Gastroesophageal sphincter (tissue), 3 donors: ENCODE data around the gene ZSWIM5.

Experiments
- EP300 ChIP-seq: sonication (generic); formaldehyde crosslinking; IDR thresholded peaks from one replicate; pipeline ENCODE4 v1.6.1; 2017; ENCODE audit warnings: antibody characterized with exemption, mild to moderate bottlenecking
- POLR2A ChIP-seq, 2 donors: fragments of 450-650 bp; IDR thresholded peaks; one replicate each; pipeline ENCODE4 v1.6.1; 2017; ENCODE audit warnings: antibody characterized with exemption in 2 of 2, mild to moderate bottlenecking in 2 of 2, moderate library complexity in 1 of 2
- TF ChIP-seq, protein P1 (sequence below), 4 experiments: fragments of 200-600 bp in 2 of 4; fragments of 450-650 bp in 2 of 4; sonication (generic) in 1 of 4; IDR thresholded peaks; one replicate each; pipeline ENCODE4 v1.5.1; 2017 to 2019; ENCODE audit warnings: antibody characterized with exemption in 4 of 4, mild to moderate bottlenecking in 2 of 4, moderate library complexity in 2 of 4

DNA sequence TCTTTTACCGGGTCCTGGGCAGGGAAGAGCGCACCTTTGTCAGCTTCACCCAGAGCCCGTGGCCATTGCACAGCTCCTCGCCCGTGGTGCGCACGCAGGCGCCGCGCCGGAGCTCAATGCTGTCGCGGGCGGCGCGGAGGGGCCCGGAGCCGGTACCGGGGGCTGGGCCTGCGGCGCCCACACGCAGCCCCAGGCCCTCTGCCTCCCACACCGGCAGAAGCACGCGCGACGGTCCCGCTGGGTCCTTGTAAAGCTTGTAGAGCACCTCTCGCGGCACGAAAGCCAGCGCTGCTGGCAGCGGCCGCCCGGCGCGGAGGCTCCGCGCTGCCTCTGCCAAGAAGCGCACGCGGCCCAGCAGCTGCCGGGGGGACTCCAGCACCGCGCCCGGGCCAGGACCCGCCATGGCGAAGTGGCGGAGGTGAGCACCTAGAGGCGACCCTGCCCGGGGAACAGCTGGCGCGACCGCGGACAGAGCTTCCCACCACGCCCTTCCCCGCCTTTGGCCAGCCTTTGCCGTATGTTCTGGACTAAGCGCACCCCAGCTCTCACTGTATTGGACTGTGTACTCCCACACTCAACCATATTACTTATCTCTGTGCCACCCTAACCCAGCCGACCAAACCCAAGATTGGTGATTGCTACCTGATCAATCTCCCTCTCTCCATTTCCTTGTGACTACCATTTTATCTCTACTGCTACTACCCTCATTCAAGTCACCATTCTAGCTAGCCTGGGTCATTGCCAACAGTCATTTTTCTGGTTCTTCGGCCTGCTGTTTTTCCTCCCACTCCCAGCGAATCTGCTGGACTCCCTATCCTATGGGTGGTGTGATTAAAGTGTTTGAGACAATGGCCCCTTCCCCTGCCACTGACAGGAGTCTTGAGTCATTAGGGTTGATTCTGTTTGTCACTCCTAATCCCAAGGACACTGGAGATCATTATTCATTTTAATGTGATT is 195.3 kb downstream of the ZSWIM5 start, which contains the start of gene HECTD3:
- TF ChIP-seq, protein P1, sequence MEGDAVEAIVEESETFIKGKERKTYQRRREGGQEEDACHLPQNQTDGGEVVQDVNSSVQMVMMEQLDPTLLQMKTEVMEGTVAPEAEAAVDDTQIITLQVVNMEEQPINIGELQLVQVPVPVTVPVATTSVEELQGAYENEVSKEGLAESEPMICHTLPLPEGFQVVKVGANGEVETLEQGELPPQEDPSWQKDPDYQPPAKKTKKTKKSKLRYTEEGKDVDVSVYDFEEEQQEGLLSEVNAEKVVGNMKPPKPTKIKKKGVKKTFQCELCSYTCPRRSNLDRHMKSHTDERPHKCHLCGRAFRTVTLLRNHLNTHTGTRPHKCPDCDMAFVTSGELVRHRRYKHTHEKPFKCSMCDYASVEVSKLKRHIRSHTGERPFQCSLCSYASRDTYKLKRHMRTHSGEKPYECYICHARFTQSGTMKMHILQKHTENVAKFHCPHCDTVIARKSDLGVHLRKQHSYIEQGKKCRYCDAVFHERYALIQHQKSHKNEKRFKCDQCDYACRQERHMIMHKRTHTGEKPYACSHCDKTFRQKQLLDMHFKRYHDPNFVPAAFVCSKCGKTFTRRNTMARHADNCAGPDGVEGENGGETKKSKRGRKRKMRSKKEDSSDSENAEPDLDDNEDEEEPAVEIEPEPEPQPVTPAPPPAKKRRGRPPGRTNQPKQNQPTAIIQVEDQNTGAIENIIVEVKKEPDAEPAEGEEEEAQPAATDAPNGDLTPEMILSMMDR (IDR thresholded peaks at IDR 0.05): peak in 2 of 4 experiments; percentile 4 to 28
- peak; percentile 58 to 63 for TF ChIP-seq POLR2A (IDR thresholded peaks at IDR 0.05)
- TF ChIP-seq EP300: no peak
